ENCODE measurements around the gene CLEC18B.

DNA sequence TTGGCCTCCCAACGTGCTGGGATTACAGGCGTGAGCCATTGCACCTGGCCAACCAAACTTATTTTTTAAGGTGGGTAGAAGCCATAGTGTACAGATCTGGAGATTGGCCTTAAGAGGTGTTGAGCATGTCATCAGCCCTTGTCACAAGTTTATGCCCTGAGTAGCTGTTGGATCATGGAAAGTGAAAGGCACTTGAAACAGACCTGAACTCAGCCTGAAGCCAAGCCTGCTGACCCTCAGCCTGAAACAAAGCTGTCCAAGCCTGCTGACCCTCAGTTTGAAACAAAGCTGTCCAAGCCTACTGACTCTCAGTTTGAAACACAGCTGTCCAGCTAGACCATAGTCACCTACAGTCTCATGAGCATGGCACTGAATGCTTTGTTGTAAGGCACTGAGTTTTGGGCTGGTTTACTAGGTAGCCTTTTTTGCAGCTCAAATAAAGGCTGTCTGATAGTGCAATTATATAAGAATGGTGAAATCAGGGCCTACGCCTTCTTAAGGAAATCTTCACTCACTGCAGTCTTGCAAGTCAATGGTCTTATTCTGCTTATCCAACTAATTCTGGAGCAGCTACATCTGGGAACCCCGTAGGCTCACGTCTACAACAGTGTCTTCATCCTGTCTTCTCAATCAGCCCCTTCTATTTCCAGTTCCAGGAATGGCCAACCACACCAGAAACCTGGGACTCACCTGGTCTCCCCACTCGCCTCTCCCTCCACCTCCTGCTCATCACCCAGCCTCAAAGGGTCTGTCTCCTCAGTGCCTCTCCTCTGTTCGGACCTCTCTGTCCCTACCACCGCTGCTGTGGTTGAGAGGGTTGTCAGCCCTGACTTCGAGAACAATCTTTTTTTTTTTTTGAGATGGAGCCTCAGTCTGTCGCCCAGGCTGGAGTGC is 48.1 kb downstream of the CLEC18B start:
- TF ChIP-seq, protein P1, sequence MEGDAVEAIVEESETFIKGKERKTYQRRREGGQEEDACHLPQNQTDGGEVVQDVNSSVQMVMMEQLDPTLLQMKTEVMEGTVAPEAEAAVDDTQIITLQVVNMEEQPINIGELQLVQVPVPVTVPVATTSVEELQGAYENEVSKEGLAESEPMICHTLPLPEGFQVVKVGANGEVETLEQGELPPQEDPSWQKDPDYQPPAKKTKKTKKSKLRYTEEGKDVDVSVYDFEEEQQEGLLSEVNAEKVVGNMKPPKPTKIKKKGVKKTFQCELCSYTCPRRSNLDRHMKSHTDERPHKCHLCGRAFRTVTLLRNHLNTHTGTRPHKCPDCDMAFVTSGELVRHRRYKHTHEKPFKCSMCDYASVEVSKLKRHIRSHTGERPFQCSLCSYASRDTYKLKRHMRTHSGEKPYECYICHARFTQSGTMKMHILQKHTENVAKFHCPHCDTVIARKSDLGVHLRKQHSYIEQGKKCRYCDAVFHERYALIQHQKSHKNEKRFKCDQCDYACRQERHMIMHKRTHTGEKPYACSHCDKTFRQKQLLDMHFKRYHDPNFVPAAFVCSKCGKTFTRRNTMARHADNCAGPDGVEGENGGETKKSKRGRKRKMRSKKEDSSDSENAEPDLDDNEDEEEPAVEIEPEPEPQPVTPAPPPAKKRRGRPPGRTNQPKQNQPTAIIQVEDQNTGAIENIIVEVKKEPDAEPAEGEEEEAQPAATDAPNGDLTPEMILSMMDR (IDR thresholded peaks at IDR 0.05) = no peak
- TF ChIP-seq POLR2AphosphoS5 (IDR thresholded peaks at IDR 0.05) (no peak), POLR2A (IDR thresholded peaks at IDR 0.05) (no peak)

Measured in prostate gland (tissue), 2 donors.